ENCODE measurements around the gene NISCH.

NISCH gene

DNA sequence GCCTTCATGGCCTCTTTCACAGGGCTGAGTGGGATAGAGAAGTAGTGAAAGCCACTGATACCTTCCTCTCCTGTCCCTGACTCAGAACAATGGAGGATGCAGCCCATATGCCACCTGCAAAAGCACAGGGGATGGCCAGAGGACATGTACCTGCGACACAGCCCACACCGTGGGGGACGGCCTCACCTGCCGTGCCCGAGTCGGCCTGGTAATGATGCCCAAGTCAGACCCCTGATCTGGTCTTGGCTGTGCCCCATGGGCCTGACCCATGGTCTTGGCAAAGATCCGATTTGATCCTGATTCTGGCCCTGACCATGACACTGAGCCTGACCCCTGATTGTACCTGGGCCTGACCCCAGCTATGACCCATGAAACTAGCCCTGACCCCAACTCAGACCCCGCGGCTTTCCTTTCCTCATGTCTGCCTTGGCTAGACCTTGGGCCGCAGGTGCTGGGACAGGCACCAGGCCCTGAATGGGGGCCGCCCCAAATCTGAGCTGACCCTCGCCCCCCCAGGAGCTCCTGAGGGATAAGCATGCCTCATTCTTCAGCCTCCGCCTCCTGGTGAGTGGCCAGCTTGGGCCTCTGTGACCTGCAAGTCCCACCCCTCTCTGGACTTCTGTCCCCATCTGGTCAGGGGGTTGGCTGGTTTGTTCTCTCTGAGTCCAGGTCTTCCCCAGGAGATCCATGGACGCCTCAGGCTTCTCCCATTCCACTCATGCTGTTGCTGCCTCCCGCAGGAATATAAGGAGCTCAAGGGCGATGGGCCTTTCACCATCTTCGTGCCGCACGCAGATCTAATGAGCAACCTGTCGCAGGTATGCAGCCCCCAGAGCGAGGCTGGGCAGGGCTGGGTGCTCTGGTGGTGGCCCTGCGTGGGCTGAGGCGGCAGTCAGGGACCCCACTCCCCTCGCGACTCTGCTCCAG, 62.7 kb downstream of the NISCH start:
- peak overlapping the region; percentile 24 for H3K4me3 ChIP-seq (ENCODE audit: low read length)
- TF ChIP-seq, protein P1, sequence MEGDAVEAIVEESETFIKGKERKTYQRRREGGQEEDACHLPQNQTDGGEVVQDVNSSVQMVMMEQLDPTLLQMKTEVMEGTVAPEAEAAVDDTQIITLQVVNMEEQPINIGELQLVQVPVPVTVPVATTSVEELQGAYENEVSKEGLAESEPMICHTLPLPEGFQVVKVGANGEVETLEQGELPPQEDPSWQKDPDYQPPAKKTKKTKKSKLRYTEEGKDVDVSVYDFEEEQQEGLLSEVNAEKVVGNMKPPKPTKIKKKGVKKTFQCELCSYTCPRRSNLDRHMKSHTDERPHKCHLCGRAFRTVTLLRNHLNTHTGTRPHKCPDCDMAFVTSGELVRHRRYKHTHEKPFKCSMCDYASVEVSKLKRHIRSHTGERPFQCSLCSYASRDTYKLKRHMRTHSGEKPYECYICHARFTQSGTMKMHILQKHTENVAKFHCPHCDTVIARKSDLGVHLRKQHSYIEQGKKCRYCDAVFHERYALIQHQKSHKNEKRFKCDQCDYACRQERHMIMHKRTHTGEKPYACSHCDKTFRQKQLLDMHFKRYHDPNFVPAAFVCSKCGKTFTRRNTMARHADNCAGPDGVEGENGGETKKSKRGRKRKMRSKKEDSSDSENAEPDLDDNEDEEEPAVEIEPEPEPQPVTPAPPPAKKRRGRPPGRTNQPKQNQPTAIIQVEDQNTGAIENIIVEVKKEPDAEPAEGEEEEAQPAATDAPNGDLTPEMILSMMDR (conservative IDR thresholded peaks at IDR 0.05; ENCODE audit: low read depth, low read length): no peak
- DNase-seq (ENCODE audit: low read depth): no peak

DNA sequence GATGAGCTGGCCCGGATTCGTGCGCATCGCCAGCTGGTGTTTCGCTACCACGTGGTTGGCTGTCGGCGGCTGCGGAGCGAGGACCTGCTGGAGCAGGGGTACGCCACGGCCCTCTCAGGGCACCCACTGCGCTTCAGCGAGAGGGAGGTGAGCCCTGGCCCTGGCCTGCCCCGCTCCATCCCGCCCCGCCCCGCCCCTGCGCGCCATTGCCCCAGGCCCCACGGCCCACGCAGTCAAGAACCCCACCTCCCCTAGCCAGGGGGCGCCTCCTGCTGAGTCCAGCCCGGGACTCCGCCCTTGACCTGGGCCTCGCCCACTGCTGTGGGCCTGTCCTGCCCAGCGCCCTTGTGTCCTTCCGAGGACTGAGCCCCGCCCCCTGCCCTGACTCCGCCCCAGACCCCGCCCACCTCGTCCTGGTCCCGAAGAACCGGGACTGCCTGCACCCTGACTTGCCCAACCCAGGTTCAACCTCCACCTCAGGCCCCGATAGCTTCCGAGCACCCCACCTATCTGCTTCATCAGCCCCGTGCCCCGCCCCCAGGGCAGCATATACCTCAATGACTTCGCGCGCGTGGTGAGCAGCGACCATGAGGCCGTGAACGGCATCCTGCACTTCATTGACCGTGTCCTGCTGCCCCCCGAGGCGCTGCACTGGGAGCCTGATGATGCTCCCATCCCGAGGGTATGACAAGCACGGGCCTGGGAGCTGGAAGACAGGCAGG, 63.5 kb downstream of the NISCH start:
- H3K4me3 ChIP-seq (ENCODE audit: low read length): peak overlapping the region; percentile 27
- no peak for DNase-seq (ENCODE audit: low read depth)

DNA sequence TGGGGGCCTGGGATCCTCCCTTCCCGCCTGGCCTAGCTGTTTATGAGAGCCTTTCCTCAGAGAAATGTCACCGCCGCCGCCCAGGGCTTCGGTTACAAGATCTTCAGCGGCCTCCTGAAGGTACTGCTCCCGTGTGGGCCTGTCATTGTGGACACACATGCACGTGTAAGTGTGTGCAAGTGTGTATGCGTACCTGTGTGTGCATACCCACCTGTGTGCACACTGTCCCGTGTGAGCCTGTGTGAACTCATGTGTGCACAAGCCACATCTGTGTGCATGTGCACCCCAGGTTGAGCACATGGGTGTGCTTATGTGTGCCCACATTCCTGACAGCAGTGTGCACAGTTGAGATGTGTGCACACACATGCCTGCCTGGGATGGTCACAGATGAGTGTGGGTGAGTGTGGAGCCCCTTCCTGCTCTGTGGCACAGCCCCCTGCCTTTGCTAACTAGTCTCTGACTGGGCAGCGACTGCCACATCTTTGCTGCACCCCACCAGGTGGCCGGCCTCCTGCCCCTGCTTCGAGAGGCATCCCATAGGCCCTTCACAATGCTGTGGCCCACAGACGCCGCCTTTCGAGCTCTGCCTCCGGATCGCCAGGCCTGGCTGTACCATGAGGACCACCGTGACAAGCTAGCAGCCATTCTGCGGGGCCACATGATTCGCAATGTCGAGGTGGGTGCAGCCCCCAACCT, 64.2 kb downstream of the NISCH start:
- TF ChIP-seq, protein P1 (conservative IDR thresholded peaks at IDR 0.05; ENCODE audit: low read depth, low read length): no peak
- no peak overlapping the region for H3K4me3 ChIP-seq (ENCODE audit: low read length)
- no peak for DNase-seq (ENCODE audit: low read depth)

More for the DNA sequence above, 63.5 kb downstream of the NISCH start:
- TF ChIP-seq, protein P1 (conservative IDR thresholded peaks at IDR 0.05; ENCODE audit: low read depth, low read length): no peak

DNA sequence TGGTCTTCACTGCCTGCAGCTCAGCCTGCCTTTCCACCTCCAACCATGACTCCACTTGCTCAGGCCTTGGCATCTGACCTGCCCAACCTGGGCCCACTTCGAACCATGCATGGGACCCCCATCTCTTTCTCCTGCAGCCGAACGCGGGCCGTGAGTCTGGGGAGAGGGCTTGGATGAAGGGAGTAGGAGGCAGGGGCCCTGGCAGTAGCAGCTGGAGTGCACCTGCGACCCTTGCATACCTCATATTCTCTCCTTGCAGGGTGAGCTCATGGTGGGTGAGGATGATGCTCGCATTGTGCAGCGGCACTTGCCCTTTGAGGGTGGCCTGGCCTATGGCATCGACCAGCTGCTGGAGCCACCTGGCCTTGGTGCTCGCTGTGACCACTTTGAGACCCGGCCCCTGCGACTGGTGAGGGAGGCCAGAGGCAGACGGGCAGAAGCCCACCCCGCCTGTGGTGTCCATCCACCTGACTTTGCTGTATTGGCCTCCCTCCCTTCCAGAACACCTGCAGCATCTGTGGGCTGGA, 64.8 kb downstream of the NISCH start:
- TF ChIP-seq, protein P1 (conservative IDR thresholded peaks at IDR 0.05; ENCODE audit: low read depth, low read length): no peak
- no peak for DNase-seq (ENCODE audit: low read depth)
- no peak overlapping the region for H3K4me3 ChIP-seq (ENCODE audit: low read length)

DNA sequence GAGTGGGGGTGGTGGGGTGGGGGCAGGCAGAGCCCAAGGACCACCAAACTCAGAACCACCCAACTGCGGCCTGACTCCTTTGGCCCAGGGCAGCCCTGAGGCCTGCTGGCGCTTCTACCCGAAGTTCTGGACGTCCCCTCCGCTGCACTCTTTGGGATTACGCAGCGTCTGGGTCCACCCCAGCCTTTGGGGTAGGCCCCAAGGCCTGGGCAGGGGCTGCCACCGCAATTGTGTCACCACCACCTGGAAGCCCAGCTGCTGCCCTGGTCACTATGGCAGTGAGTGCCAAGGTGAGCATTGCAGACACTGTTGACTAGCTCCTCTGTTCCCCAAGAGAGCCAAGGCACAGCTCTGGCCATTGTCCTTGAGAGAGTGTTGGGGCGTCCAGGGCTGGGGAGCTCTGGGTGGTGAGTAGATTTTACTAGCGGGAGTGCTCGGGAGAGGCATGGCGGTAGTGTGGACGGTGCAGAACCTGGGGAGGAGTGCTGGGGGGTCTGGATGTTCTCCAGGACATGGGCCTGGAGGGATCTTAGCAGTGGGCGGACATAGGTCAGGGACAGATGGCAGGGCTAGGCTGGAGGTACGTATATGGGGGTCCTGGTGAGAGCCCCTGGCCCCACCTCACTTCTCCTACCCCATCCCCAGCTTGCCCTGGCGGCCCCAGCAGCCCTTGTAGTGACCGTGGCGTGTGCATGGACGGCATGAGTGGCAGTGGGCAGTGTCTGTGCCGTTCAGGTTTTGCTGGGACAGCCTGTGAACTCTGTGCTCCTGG, 65.5 kb downstream of the NISCH start:
- no peak for DNase-seq (ENCODE audit: low read depth)
- TF ChIP-seq, protein P1 (conservative IDR thresholded peaks at IDR 0.05; ENCODE audit: low read depth, low read length): no peak
- no peak overlapping the region for H3K4me3 ChIP-seq (ENCODE audit: low read length)

DNA sequence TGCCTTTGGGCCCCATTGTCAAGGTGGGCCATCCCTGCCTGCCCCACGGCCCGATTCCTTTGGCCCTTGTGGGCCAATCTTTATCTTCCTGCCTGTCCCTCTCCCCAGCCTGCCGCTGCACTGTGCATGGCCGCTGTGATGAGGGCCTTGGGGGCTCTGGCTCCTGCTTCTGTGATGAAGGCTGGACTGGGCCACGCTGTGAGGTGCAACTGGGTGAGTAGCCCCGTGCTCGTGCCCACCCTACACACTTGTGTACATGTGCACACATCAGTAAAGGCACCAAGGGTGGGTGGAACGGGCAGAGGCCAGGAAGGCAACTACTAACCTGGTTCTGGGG, 66.1 kb downstream of the NISCH start:
- no peak for DNase-seq (ENCODE audit: low read depth)
- TF ChIP-seq, protein P1 (conservative IDR thresholded peaks at IDR 0.05; ENCODE audit: low read depth, low read length): no peak
- no peak overlapping the region for H3K4me3 ChIP-seq (ENCODE audit: low read length)
